Measurements from ENCODE around the gene MGLL. TPM values are rescaled to one million over a fixed set of nuclear protein-coding genes. Genes with fewer than 3 reads are reported as not detected.

MGLL gene
- polyA plus RNA-seq, 1 experiment = 108 TPM

- H3K27me3 ChIP-seq (ENCODE audit: control insufficient read depth, insufficient read depth, low read length) = no peaks in the 10 kb centered on the region
- POLR2A ChIA-PET = no interaction called here
- H3K36me3 ChIP-seq (ENCODE audit: control insufficient read depth, insufficient read depth, low read length) = peaks cover 14% of the 10 kb centered on the region
- TF ChIP-seq CTCF (IDR thresholded peaks at IDR 0.05; ENCODE audit: insufficient read depth, low read depth, low read length) = no peak
- no peak overlapping the region for H3K4me3 ChIP-seq (ENCODE audit: low read depth, low read length)
- DNase-seq (ENCODE audit: low read depth) = no peak
- CTCF ChIA-PET = interaction anchor here (1.7 kb wide), 1 partner anchor 15 kb away, joined by 8 read pairs; no protein-coding TSS in a partner anchor
These were observed 141.5 kb downstream of the MGLL start for GRCh38 chr3:127680798-127681221.

GRCh38 chr3:127680146-127680661, 142.1 kb downstream of the MGLL start:
- no peak for TF ChIP-seq CTCF (IDR thresholded peaks at IDR 0.05; ENCODE audit: insufficient read depth, low read depth, low read length)
- CTCF ChIA-PET = interaction anchor here (0.6 to 2.0 kb wide), 4 partner anchors 15 to 99 kb away, joined by 3 to 8 read pairs (median 5); no protein-coding TSS in a partner anchor
- H3K36me3 ChIP-seq (ENCODE audit: control insufficient read depth, insufficient read depth, low read length) = peaks cover 14% of the 10 kb centered on the region
- H3K4me3 ChIP-seq (ENCODE audit: low read depth, low read length) = no peak overlapping the region
- no peak for DNase-seq (ENCODE audit: low read depth)
- POLR2A ChIA-PET = no interaction called here
- H3K27me3 ChIP-seq (ENCODE audit: control insufficient read depth, insufficient read depth, low read length) = no peaks in the 10 kb centered on the region

GRCh38 chr3:127679534-127680145, 142.7 kb downstream of the MGLL start:
- no peaks in the 10 kb centered on the region for H3K27me3 ChIP-seq (ENCODE audit: control insufficient read depth, insufficient read depth, low read length)
- H3K4me3 ChIP-seq (ENCODE audit: low read depth, low read length) = no peak overlapping the region
- CTCF ChIA-PET = interaction anchor here (0.6 to 2.0 kb wide), 7 partner anchors 10 to 291 kb away, joined by 3 to 8 read pairs (median 4); no protein-coding TSS in a partner anchor
- H3K36me3 ChIP-seq (ENCODE audit: control insufficient read depth, insufficient read depth, low read length) = peaks cover 14% of the 10 kb centered on the region
- peak; percentile 30; the same call in 1 of the 2 replicates for TF ChIP-seq CTCF (IDR thresholded peaks at IDR 0.05; ENCODE audit: insufficient read depth, low read depth, low read length)
- no peak for DNase-seq (ENCODE audit: low read depth)
- POLR2A ChIA-PET = no interaction called here

- H3K27me3 ChIP-seq (ENCODE audit: control insufficient read depth, insufficient read depth, low read length) = no peaks in the 10 kb centered on the region
- ChIA-PET CTCF (interaction anchor here (0.7 to 2.0 kb wide), 8 partner anchors 11 to 292 kb away, joined by 3 to 6 read pairs (median 4); no protein-coding TSS in a partner anchor), POLR2A (no interaction called here)
- DNase-seq (ENCODE audit: low read depth) = no peak
- no peak for TF ChIP-seq CTCF (IDR thresholded peaks at IDR 0.05; ENCODE audit: insufficient read depth, low read depth, low read length)
- H3K36me3 ChIP-seq (ENCODE audit: control insufficient read depth, insufficient read depth, low read length) = peaks cover 16% of the 10 kb centered on the region
- H3K4me3 ChIP-seq (ENCODE audit: low read depth, low read length) = no peak overlapping the region
These were observed 143.4 kb downstream of the MGLL start for GRCh38 chr3:127678611-127679533.

GRCh38 chr3:127678315-127678599, 144.1 kb downstream of the MGLL start:
- Histone ChIP-seq H3K27me3 (ENCODE audit: control insufficient read depth, insufficient read depth, low read length) (no peaks in the 10 kb centered on the region), H3K36me3 (ENCODE audit: control insufficient read depth, insufficient read depth, low read length) (peaks cover 16% of the 10 kb centered on the region), H3K4me3 (ENCODE audit: low read depth, low read length) (no peak overlapping the region)
- POLR2A ChIA-PET = no interaction called here
- TF ChIP-seq CTCF (IDR thresholded peaks at IDR 0.05; ENCODE audit: insufficient read depth, low read depth, low read length) = no peak
- DNase-seq (ENCODE audit: low read depth) = no peak
- CTCF ChIA-PET = interaction anchor here (0.8 to 1.4 kb wide), 3 partner anchors 13 to 25 kb away, joined by 3 to 5 read pairs (median 3); no protein-coding TSS in a partner anchor

All from BJ (cell line).